Measurements from ENCODE around the gene TBC1D24. TPM values are rescaled to one million over a fixed set of nuclear protein-coding genes. Genes with fewer than 3 reads are reported as not detected.
A peak's percentile ranks its signal among the peaks of the same experiment; 100 is the strongest.

Gene TBC1D24
- polyA plus RNA-seq, 1 of the 3 experiments (the other 2 are of a cell fraction), result 6.7 TPM

GRCh38 chr16:2512735-2513404, 37.9 kb downstream of the TBC1D24 start:
- H3K4me3 ChIP-seq (ENCODE audit: low read depth in 2 of 2, low read length in 1 of 2), result peak overlapping the region; percentile 74 to 95
- POLR2A ChIA-PET, result interaction anchor here (1.6 kb wide), 1 partner anchor 20 kb away, joined by 7 read pairs; no protein-coding TSS in a partner anchor

More at GRCh38 chr16:2512735-2513404, 37.9 kb downstream of the TBC1D24 start:
- H3F3A ChIP-seq (replicated peaks; ENCODE audit: insufficient read depth), result no peaks in the 10 kb centered on the region
- H2AFZ ChIP-seq (ENCODE audit: low read depth), result peak overlapping the region; percentile 90
- H4K20me1 ChIP-seq (ENCODE audit: insufficient read depth), result peaks cover 35% of the 10 kb centered on the region
- peaks cover 41% of the 10 kb centered on the region for H3K79me2 ChIP-seq (ENCODE audit: insufficient read depth)
- H3K4me2 ChIP-seq, result peak overlapping the region; percentile 87
- peak overlapping the region; percentile 97; the same call in 1 of the 2 replicates for H3K9ac ChIP-seq
- H3K27me3 ChIP-seq (ENCODE audit: insufficient read depth), result no peaks in the 10 kb centered on the region
- H3K27ac ChIP-seq (ENCODE audit: low read depth in 2 of 2, low read length in 1 of 2), result peak overlapping the region; percentile 73 to 90; a peak in 2 of 4 replicates
- CTCF ChIA-PET, result interaction anchor here (1.5 to 6.6 kb wide), 4 partner anchors 12 to 174 kb away, joined by 4 to 41 read pairs (median 6); partner anchors contain the start of genes ABCA3 and CCNF
- no peaks in the 10 kb centered on the region for H3K36me3 ChIP-seq (replicated peaks in 1 of 2; ENCODE audit: control insufficient read depth in 1 of 2, insufficient read depth in 2 of 2, low read length in 1 of 2)
- peak; percentile 58 for DNase-seq
- peaks cover 15 to 25% of the 10 kb centered on the region in 2 experiments; a peak in 3 of 4 replicates for H3K4me1 ChIP-seq (ENCODE audit: control insufficient read depth in 1 of 2, insufficient read depth in 2 of 2, low read depth in 1 of 2, low read length in 1 of 2)
- WGBS (ENCODE audit: low lambda C conversion rate), result 50% methylated on average over 11 of the region's 15 CpGs
- H3K9me2 ChIP-seq, result no peaks in the 10 kb centered on the region
- no peaks in the 10 kb centered on the region for H3K9me3 ChIP-seq
- TF ChIP-seq EZH2phosphoT487 (IDR thresholded peaks at IDR 0.05; ENCODE audit: borderline replicate concordance, low read depth) (no peak), MEF2A (IDR thresholded peaks at IDR 0.05; ENCODE audit: borderline replicate concordance, low read depth) (no peak), EP300 (IDR thresholded peaks at IDR 0.05; ENCODE audit: borderline replicate concordance in 1 of 2, low read depth in 1 of 2, low read length in 1 of 2) (no peak)
- TF ChIP-seq, protein P1, sequence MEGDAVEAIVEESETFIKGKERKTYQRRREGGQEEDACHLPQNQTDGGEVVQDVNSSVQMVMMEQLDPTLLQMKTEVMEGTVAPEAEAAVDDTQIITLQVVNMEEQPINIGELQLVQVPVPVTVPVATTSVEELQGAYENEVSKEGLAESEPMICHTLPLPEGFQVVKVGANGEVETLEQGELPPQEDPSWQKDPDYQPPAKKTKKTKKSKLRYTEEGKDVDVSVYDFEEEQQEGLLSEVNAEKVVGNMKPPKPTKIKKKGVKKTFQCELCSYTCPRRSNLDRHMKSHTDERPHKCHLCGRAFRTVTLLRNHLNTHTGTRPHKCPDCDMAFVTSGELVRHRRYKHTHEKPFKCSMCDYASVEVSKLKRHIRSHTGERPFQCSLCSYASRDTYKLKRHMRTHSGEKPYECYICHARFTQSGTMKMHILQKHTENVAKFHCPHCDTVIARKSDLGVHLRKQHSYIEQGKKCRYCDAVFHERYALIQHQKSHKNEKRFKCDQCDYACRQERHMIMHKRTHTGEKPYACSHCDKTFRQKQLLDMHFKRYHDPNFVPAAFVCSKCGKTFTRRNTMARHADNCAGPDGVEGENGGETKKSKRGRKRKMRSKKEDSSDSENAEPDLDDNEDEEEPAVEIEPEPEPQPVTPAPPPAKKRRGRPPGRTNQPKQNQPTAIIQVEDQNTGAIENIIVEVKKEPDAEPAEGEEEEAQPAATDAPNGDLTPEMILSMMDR (IDR thresholded peaks at IDR 0.05), result peak; percentile 26; the same call in 1 of the 2 replicates
- TF ChIP-seq, protein P2, sequence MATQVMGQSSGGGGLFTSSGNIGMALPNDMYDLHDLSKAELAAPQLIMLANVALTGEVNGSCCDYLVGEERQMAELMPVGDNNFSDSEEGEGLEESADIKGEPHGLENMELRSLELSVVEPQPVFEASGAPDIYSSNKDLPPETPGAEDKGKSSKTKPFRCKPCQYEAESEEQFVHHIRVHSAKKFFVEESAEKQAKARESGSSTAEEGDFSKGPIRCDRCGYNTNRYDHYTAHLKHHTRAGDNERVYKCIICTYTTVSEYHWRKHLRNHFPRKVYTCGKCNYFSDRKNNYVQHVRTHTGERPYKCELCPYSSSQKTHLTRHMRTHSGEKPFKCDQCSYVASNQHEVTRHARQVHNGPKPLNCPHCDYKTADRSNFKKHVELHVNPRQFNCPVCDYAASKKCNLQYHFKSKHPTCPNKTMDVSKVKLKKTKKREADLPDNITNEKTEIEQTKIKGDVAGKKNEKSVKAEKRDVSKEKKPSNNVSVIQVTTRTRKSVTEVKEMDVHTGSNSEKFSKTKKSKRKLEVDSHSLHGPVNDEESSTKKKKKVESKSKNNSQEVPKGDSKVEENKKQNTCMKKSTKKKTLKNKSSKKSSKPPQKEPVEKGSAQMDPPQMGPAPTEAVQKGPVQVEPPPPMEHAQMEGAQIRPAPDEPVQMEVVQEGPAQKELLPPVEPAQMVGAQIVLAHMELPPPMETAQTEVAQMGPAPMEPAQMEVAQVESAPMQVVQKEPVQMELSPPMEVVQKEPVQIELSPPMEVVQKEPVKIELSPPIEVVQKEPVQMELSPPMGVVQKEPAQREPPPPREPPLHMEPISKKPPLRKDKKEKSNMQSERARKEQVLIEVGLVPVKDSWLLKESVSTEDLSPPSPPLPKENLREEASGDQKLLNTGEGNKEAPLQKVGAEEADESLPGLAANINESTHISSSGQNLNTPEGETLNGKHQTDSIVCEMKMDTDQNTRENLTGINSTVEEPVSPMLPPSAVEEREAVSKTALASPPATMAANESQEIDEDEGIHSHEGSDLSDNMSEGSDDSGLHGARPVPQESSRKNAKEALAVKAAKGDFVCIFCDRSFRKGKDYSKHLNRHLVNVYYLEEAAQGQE (IDR thresholded peaks at IDR 0.05; ENCODE audit: low read depth, low read length), result no peak
- TF ChIP-seq, protein P3, sequence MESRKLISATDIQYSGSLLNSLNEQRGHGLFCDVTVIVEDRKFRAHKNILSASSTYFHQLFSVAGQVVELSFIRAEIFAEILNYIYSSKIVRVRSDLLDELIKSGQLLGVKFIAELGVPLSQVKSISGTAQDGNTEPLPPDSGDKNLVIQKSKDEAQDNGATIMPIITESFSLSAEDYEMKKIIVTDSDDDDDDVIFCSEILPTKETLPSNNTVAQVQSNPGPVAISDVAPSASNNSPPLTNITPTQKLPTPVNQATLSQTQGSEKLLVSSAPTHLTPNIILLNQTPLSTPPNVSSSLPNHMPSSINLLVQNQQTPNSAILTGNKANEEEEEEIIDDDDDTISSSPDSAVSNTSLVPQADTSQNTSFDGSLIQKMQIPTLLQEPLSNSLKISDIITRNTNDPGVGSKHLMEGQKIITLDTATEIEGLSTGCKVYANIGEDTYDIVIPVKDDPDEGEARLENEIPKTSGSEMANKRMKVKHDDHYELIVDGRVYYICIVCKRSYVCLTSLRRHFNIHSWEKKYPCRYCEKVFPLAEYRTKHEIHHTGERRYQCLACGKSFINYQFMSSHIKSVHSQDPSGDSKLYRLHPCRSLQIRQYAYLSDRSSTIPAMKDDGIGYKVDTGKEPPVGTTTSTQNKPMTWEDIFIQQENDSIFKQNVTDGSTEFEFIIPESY (IDR thresholded peaks at IDR 0.05; ENCODE audit: borderline replicate concordance, low read depth), result no peak
